Measurements from ENCODE around the gene ERCC8. TPM values are rescaled to one million over a fixed set of nuclear protein-coding genes. Genes with fewer than 3 reads are reported as not detected.
A peak's percentile ranks its signal among the peaks of the same experiment; 100 is the strongest.
"Not testable (repeated sequence)": the region's sequence is repeated elsewhere in the genome, so short reads cannot be mapped to it uniquely, and the experiment has no call there.

The ERCC8 gene
- total RNA-seq (2012; rRNA removed): 20.3 and 27.4 TPM in 2 replicates

DNA sequence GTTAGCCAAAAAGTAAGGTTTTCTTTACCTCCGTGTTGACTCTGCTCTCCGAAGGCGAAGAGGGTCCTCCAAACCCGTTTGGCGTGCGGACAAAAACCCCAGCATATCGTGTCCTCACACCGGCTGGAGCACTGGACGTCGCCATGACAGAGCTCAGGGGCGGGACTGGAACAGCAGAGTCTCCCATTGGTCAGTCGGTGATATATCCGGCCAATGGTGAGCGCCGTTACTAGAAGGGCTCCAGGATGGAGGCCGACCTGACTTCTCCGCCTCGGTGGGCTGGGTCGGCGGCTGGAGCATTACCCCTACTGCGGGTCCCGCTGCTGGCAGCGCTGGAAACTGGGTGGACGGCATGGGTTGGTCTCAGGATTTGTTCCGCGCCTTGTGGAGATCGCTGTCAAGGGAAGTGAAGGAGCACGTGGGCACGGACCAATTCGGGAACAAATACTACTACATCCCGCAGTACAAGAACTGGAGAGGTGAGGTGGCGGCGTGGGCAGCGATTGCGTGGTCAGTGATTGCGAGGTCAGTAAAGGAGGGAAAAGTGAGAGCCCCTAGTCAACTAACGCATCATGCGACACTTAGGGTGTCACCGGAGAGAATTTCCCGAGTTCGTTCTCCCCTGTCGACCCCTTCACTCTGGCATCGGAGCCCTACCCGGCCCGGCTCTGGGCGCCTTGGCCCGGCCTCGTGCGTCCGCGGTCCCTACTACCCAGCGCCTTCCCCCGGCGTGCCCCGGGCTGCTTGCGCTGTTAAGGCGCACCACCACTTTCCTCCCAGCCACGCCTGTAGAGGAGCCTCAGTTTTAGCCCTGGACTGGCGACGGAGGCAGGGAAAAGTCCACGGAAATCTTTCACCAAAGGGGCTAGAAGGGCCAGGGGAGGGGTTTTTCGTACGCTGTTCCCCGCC lies at the start of gene ERCC8, which contains the start of gene NDUFAF2:
Gene ERCC8 (minus strand): TSS at position 167 of the 909 bp plus-strand sequence. CDS start 62 bp downstream, at position 105.
Gene NDUFAF2 (plus strand): TSS at position 302 of the 909 bp plus-strand sequence. CDS start 51 bp downstream, at position 353.
- H3K36me3 ChIP-seq (ENCODE audit: insufficient read depth, low read length): no peaks in the 10 kb centered on the region
- H3K4me1 ChIP-seq (ENCODE audit: control insufficient read depth, insufficient read depth, low read length): peaks cover 24% of the 10 kb centered on the region
- peak within 1 kb of the TSS; percentile 88 for H3K4me3 ChIP-seq (ENCODE audit: low read length)

DNA sequence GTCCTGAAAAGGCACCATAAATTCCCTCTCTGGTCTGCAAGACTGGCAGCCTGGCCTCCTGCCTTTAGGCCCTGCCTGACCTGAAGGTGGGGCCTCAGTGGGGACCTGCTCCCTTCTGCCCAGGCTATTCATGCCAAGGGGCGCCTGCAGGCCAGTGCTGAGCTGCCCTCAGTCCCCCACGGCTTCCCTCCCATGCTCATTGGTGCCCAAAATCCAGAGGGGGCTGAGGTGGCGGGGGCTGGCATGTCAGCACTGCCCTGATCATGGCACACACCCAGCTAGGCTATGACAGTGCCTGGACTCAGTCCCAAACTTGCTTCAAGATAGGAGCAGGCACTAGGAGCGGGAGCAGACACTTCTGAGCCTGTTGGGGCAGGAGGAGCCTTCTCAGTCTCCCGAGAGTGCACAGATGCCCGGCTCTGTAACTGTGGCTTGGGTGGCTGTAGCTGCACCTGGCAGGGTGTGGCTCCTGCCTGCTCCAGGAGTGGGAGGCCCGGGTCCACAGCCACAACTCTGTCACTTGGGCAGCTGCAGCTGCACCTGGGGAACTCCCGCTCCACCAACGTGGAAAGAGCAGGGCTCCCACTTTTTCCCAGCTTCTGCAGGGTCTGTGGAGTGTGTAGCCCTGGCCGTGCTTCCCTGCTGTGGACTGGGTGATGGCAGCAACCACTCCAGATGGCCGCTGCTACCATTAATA lies 49.2 kb upstream of the ERCC8 start:
- no peak overlapping the region for H3K4me3 ChIP-seq (ENCODE audit: low read length)
- H3K27me3 ChIP-seq (ENCODE audit: control insufficient read depth, insufficient read depth, low read length): no peaks in the 10 kb centered on the region
- no peak overlapping the region for H3K9ac ChIP-seq (ENCODE audit: low read depth, low read length)
- H3K4me1 ChIP-seq (ENCODE audit: control insufficient read depth, insufficient read depth, low read length): no peaks in the 10 kb centered on the region
- H3K4me2 ChIP-seq (ENCODE audit: low read length): no peak overlapping the region
- H3K36me3 ChIP-seq (ENCODE audit: insufficient read depth, low read length): no peaks in the 10 kb centered on the region
- H3K9me3 ChIP-seq (replicated peaks; ENCODE audit: low read length): no peaks in the 10 kb centered on the region

More for the DNA sequence above, at the start of gene ERCC8, which contains the start of gene NDUFAF2:
- Histone ChIP-seq H3K9ac (ENCODE audit: low read depth, low read length) (peak within 1 kb of the TSS; percentile 86), H3K4me2 (ENCODE audit: low read length) (peak within 1 kb of the TSS; percentile 94), H3K27me3 (ENCODE audit: control insufficient read depth, insufficient read depth, low read length) (no peaks in the 10 kb centered on the region), H3K9me3 (replicated peaks; ENCODE audit: low read length) (no peaks in the 10 kb centered on the region)

GRCh38 chr5:60993425-60993824 lies 48.6 kb upstream of the ERCC8 start:
- Histone ChIP-seq H3K4me1 (ENCODE audit: control insufficient read depth, insufficient read depth, low read length) (no peaks in the 10 kb centered on the region), H3K4me2 (ENCODE audit: low read length) (no peak overlapping the region), H3K36me3 (ENCODE audit: insufficient read depth, low read length) (no peaks in the 10 kb centered on the region), H3K27me3 (ENCODE audit: control insufficient read depth, insufficient read depth, low read length) (no peaks in the 10 kb centered on the region), H3K9ac (ENCODE audit: low read depth, low read length) (no peak overlapping the region), H3K9me3 (replicated peaks; ENCODE audit: low read length) (no peaks in the 10 kb centered on the region), H3K4me3 (ENCODE audit: low read length) (no peak overlapping the region)

GRCh38 chr5:60992871-60993270 lies 48.0 kb upstream of the ERCC8 start:
- Histone ChIP-seq H3K27me3 (ENCODE audit: control insufficient read depth, insufficient read depth, low read length) (no peaks in the 10 kb centered on the region), H3K36me3 (ENCODE audit: insufficient read depth, low read length) (no peaks in the 10 kb centered on the region), H3K4me3 (ENCODE audit: low read length) (no peak overlapping the region), H3K4me2 (ENCODE audit: low read length) (no peak overlapping the region), H3K4me1 (ENCODE audit: control insufficient read depth, insufficient read depth, low read length) (no peaks in the 10 kb centered on the region), H3K9me3 (replicated peaks; ENCODE audit: low read length) (no peaks in the 10 kb centered on the region), H3K9ac (ENCODE audit: low read depth, low read length) (no peak overlapping the region)

- no peaks in the 10 kb centered on the region for H3K36me3 ChIP-seq (ENCODE audit: insufficient read depth, low read length)
- no peak overlapping the region for H3K4me2 ChIP-seq (ENCODE audit: low read length)
- no peak overlapping the region for H3K4me3 ChIP-seq (ENCODE audit: low read length)
- H3K9ac ChIP-seq (ENCODE audit: low read depth, low read length): no peak overlapping the region
- no peaks in the 10 kb centered on the region for H3K4me1 ChIP-seq (ENCODE audit: control insufficient read depth, insufficient read depth, low read length)
- H3K9me3 ChIP-seq (replicated peaks; ENCODE audit: low read length): no peaks in the 10 kb centered on the region
- H3K27me3 ChIP-seq (ENCODE audit: control insufficient read depth, insufficient read depth, low read length): no peaks in the 10 kb centered on the region
Observed at GRCh38 chr5:60989790-60990189, 44.9 kb upstream of the ERCC8 start.

GRCh38 chr5:60982127-60982526 lies 37.3 kb upstream of the ERCC8 start:
- not testable (repeated sequence) for H3K36me3 ChIP-seq (ENCODE audit: insufficient read depth, low read length); H3K4me2 ChIP-seq (ENCODE audit: low read length); H3K4me1 ChIP-seq (ENCODE audit: control insufficient read depth, insufficient read depth, low read length); H3K9ac ChIP-seq (ENCODE audit: low read depth, low read length); H3K4me3 ChIP-seq (ENCODE audit: low read length); H3K9me3 ChIP-seq (replicated peaks; ENCODE audit: low read length); H3K27me3 ChIP-seq (ENCODE audit: control insufficient read depth, insufficient read depth, low read length)

GRCh38 chr5:60980511-60980910 lies 35.6 kb upstream of the ERCC8 start:
- H3K9me3 ChIP-seq (replicated peaks; ENCODE audit: low read length): no peaks in the 10 kb centered on the region
- no peaks in the 10 kb centered on the region for H3K36me3 ChIP-seq (ENCODE audit: insufficient read depth, low read length)
- no peak overlapping the region for H3K9ac ChIP-seq (ENCODE audit: low read depth, low read length)
- H3K4me1 ChIP-seq (ENCODE audit: control insufficient read depth, insufficient read depth, low read length): no peaks in the 10 kb centered on the region
- no peak overlapping the region for H3K4me2 ChIP-seq (ENCODE audit: low read length)
- no peaks in the 10 kb centered on the region for H3K27me3 ChIP-seq (ENCODE audit: control insufficient read depth, insufficient read depth, low read length)
- H3K4me3 ChIP-seq (ENCODE audit: low read length): no peak overlapping the region

- H3K4me2 ChIP-seq (ENCODE audit: low read length): no peak overlapping the region
- H3K27me3 ChIP-seq (ENCODE audit: control insufficient read depth, insufficient read depth, low read length): no peaks in the 10 kb centered on the region
- no peaks in the 10 kb centered on the region for H3K9me3 ChIP-seq (replicated peaks; ENCODE audit: low read length)
- H3K36me3 ChIP-seq (ENCODE audit: insufficient read depth, low read length): no peaks in the 10 kb centered on the region
- no peak overlapping the region for H3K4me3 ChIP-seq (ENCODE audit: low read length)
- no peaks in the 10 kb centered on the region for H3K4me1 ChIP-seq (ENCODE audit: control insufficient read depth, insufficient read depth, low read length)
- no peak overlapping the region for H3K9ac ChIP-seq (ENCODE audit: low read depth, low read length)
Observed at GRCh38 chr5:60978968-60979367, 34.1 kb upstream of the ERCC8 start.

DNA sequence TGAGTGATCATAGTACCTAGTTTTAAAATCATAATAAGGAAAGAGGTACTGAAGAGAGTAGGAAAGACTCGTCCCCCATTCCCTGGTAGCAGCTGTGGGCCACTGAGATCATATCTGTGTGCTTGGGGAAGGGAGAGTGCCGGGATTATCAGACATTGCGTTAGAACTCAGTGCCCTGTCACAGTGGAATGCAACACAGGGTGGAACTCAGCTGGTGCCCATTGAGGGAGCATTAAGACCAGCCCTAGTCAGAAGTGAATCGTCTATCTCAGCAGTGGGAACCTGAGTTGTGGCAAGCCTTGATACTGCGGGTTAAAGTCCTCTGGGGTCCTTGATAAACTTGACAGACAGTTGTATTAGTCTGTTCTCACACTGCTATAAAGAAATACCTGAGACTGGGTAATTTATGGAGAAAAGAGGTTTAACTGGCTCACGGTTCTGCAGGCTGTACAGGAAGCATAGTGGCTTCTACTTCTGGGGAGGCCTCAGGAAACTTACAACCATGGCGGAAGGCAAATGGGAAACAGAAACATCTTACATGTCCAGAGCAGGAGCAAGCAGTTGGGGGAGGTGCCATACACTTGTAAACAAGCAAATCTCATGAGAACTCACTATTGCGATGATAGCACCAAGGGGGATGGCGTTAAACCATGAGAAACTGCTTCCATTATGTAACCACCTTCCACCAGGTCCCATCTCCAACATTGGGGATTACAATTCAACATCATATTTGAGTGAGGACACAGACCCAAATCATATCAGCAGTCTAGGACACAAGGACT lies 33.3 kb upstream of the ERCC8 start:
- Histone ChIP-seq H3K4me2 (ENCODE audit: low read length) (no peak overlapping the region), H3K27me3 (ENCODE audit: control insufficient read depth, insufficient read depth, low read length) (no peaks in the 10 kb centered on the region), H3K4me1 (ENCODE audit: control insufficient read depth, insufficient read depth, low read length) (no peaks in the 10 kb centered on the region)

DNA sequence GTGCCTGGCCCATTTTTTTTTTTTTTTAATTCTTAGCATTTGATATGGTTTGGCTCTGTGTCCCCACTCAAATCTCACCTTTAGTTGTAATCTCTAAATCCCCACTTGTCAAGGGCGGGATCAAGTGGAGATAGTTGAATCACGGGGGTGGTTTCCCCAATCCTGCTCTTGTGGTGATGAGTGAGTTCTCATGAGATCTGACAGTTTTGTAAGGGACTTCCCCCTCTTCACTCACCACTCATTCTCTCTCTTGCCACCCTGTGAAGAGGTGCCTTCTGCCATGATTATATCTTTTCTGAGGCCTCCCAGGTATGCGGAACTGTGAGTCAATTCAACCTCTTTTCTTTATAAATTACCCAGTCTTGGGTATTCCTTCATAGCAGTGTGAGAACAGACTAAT lies 27.4 kb upstream of the ERCC8 start:
- H3K4me3 ChIP-seq (ENCODE audit: low read length): no peak overlapping the region
- no peak overlapping the region for H3K9ac ChIP-seq (ENCODE audit: low read depth, low read length)
- no peaks in the 10 kb centered on the region for H3K4me1 ChIP-seq (ENCODE audit: control insufficient read depth, insufficient read depth, low read length)
- no peak overlapping the region for H3K4me2 ChIP-seq (ENCODE audit: low read length)
- no peaks in the 10 kb centered on the region for H3K36me3 ChIP-seq (ENCODE audit: insufficient read depth, low read length)
- no peaks in the 10 kb centered on the region for H3K27me3 ChIP-seq (ENCODE audit: control insufficient read depth, insufficient read depth, low read length)
- no peaks in the 10 kb centered on the region for H3K9me3 ChIP-seq (replicated peaks; ENCODE audit: low read length)

More for the DNA sequence above, 33.3 kb upstream of the ERCC8 start:
- Histone ChIP-seq H3K4me3 (ENCODE audit: low read length) (no peak overlapping the region), H3K36me3 (ENCODE audit: insufficient read depth, low read length) (no peaks in the 10 kb centered on the region), H3K9me3 (replicated peaks; ENCODE audit: low read length) (no peaks in the 10 kb centered on the region), H3K9ac (ENCODE audit: low read depth, low read length) (no peak overlapping the region)

DNA sequence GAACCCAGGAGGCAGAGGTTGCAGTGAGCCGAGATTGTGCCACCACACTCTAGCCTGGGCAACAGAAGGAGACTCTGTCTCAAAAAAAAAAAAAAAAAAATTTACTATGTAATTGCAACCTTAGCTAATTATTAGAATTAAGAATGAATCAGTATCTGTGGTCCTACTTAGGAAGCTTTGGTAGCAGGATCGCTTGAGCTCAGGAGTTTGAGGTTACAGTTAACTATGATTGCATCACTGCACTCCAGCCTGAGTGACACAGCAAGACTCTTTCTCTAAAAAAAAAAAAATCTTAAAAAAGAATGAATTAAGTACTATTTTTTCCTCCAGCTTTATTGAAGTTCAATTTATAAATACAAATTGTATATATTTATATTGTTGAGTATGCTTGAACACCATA lies 16.8 kb upstream of the ERCC8 start:
- Histone ChIP-seq H3K27me3 (ENCODE audit: control insufficient read depth, insufficient read depth, low read length) (no peaks in the 10 kb centered on the region), H3K4me3 (ENCODE audit: low read length) (no peak overlapping the region), H3K9ac (ENCODE audit: low read depth, low read length) (no peak overlapping the region), H3K4me2 (ENCODE audit: low read length) (no peak overlapping the region), H3K9me3 (replicated peaks; ENCODE audit: low read length) (no peaks in the 10 kb centered on the region), H3K4me1 (ENCODE audit: control insufficient read depth, insufficient read depth, low read length) (no peaks in the 10 kb centered on the region), H3K36me3 (ENCODE audit: insufficient read depth, low read length) (no peaks in the 10 kb centered on the region)
